GM18517 (cell line): ENCODE results near the gene BCAS3.

ENCODE experiments used
- ATAC-seq: cut with Tn5 transposase; IDR thresholded peaks from one replicate; pipeline ENCODE4 v1.9.1; 2021; ENCODE audit warnings: mild to moderate bottlenecking, moderate library complexity; ENCODE audit not compliant: unreplicated experiment

BCAS3 gene

DNA sequence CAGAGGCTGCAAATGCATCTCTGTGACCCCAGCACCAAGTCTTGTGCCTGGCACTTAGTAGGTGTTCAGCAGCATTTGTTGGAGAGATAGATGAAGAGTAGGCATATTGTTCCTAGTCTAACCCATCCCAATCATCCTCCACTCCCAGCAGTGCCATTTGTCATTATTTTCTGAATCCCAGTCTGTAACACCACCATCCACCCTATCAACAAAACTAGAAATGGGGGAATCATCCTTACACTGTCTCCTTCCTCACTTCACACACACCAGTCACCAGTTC is 626.1 kb downstream of the BCAS3 start:
- ATAC-seq: no peak

DNA sequence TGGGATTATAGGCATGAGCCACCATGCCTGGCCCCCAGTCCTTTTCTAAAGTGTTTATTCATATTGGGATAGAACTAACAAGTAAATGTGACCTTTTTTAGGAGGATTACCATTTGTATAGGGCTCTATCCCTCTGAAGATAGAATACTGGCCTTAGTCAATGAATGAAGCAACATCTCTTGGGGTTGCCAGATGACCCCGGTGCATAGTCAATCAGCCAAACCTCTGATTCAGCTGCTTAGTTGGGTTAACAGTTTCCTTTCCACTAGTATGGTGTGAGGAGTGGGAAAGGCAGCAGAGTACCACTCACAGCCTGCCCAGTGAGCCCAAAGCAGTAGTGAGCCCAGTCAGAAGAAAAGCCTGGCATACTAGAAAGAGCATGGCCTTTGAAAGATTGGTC is 627.4 kb downstream of the BCAS3 start:
- no peak for ATAC-seq

DNA sequence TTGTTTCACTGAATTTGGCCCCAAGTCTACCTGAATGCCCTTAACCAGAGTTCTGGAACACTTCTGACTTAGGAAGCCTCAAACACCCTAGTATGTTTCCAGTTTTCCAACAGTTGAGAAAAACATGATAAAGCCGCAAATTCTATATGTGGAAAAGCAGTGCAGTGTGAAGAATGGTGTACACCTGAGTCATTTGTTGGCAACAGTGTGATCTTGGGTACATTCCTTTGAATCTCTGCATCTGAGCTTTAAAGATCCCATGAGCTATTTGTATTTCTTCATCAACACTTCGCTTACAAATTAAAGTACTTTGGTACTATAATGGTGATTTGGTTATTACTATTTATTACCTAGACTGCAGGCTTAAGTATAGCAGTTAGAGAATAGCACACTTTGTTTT is 628.4 kb downstream of the BCAS3 start:
- no peak for ATAC-seq

DNA sequence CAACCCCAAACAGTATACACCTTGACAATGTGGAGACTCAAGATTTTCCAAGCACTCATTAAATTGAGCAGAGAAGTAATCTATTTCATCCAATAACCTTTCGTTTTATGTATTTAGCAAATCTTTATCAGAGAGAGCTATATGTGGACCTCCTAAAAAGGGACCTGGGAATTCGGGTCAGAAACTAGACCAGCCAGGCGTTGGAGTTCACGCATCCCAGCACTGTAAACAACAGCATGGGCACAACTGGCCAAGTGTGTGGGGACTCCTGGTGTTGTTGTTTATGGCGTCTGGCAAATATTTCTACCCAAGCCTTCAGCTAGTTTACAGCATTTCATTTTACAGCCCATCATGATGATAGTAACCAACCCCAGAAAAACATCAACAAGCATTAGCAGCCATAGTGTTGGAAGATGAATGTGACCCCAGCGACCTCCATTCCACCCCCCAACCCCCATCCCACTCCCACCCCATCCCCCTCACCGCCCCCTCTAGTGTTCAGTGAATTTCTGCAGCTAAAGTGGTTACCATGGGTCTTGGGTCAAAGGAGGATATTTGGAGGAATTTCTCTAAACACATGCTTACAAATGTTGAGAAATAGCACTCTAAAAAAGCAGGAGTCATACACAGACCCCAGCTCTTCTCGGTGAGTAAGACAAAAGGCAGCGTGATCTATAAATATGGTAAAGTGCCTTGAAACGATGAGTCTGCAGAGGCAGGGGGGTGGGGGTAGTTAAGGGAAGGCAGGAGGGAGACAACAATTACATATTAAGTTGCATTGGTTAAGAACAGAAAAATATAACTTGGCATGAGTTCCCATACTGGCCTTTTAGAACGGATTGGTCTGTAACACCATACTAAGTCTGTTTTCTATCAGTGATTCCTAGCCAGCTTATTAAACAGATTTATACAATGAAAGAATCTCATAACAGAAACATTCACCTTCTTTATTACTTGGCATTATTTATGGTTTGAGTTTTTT is 630.5 kb downstream of the BCAS3 start:
- ATAC-seq: no peak

DNA sequence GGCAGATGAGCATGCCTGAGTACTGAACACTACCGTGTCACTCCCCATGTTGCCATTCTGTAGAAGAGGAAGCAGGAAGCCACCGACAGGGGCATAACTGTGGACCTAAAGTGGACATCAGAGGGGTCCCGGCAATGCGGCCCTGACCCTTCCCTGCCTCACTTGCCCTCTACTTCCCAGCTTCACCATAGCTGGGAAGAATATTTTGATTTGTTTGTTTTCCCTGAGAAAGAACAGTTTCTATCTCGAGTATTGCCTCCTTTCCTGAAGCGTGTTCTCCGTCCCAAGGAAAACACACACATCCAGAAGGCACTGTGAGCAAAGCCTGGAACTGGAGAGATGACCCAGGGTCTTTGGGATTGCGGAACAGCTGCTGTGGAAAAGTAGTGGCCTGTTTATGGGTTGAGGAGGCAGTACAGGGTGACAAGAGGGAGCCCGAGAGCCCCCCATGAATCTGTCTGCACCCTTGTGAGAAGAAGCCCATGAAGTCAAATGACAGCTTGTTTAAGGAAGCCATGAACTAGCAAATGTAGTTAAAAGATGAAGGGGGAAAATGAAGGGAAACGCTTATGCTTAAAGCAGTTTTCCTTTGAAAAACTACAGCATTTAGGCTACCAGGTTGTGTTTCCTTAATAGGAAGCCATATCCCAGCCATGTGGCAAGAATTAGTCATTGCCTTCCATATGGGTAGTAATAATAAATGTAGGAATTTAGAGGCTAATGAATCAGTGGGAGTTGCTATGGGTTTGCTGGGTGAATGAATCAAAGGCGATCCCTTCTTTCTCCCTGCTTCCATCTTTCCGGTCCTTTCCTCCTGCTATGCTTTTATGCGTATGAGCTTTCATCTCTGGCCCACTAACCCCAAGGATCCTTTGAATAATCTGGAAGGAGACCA is 632.0 kb downstream of the BCAS3 start:
- no peak for ATAC-seq

- no peak for ATAC-seq
These were observed 632.9 kb downstream of the BCAS3 start for GRCh38 chr17:61310590-61310989.

- ATAC-seq: no peak
These were observed 635.0 kb downstream of the BCAS3 start for GRCh38 chr17:61312406-61313295.

- no peak for ATAC-seq
These were observed 636.0 kb downstream of the BCAS3 start for GRCh38 chr17:61313461-61314326.

- ATAC-seq: no peak
These were observed 636.9 kb downstream of the BCAS3 start for GRCh38 chr17:61314368-61315078.

- no peak for ATAC-seq
These were observed 639.0 kb downstream of the BCAS3 start for GRCh38 chr17:61316633-61317032.

GRCh38 chr17:61317779-61318178 is 640.1 kb downstream of the BCAS3 start:
- ATAC-seq: no peak

GRCh38 chr17:61318684-61319098 is 641.0 kb downstream of the BCAS3 start:
- ATAC-seq: no peak

DNA sequence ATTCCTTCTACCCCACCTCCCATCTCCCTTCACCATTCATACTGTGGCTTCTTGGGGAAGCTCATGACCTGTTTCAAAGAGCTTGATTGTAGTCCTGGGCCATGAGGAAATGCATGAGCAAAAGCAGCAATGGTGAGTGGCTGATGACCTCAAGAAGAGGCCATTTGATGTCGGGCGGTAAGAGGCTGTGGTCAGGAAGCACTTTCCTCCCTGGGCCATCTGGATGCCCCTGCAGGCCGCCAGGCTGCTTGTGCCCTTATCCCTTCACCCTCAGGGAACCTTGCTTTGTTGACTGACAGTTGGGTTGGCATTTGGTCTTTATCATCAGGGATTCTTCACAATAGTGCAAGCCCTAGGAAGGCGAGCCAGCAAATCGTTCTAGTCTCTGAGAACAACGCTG is 643.7 kb downstream of the BCAS3 start:
- no peak for ATAC-seq

DNA sequence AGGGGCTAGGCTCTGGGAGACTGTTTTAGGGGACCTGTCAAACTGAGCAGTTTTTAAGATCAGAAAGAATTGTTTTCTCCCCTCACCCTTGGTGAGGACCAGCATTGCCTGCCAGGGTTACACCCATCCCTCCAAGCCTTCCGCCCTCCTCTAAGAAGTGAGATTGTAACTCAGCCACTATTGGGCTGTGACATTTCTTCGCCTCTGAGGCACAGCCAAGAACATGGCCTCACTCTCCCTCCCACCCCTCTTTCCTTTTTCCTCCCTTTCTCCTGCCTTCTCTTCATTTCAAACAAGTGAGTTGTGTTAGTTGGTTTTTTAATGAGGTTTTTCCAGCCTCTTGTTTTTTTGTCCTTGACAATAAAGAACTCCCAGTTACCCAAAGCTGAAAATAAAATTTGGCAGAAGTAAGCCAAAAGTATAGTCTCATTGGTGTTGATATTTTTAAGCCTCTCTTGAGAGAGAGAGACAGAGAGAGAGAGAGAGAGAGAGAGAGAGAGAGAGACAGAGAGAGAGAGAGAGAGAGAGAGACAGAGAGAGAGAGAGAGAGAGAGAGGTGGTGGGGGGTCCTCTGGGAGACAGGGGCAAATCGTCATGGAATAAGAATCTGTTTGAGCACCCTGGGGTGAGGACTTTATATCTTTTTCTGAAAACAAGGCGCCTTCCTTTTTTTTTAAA is 644.8 kb downstream of the BCAS3 start:
- no peak for ATAC-seq

DNA sequence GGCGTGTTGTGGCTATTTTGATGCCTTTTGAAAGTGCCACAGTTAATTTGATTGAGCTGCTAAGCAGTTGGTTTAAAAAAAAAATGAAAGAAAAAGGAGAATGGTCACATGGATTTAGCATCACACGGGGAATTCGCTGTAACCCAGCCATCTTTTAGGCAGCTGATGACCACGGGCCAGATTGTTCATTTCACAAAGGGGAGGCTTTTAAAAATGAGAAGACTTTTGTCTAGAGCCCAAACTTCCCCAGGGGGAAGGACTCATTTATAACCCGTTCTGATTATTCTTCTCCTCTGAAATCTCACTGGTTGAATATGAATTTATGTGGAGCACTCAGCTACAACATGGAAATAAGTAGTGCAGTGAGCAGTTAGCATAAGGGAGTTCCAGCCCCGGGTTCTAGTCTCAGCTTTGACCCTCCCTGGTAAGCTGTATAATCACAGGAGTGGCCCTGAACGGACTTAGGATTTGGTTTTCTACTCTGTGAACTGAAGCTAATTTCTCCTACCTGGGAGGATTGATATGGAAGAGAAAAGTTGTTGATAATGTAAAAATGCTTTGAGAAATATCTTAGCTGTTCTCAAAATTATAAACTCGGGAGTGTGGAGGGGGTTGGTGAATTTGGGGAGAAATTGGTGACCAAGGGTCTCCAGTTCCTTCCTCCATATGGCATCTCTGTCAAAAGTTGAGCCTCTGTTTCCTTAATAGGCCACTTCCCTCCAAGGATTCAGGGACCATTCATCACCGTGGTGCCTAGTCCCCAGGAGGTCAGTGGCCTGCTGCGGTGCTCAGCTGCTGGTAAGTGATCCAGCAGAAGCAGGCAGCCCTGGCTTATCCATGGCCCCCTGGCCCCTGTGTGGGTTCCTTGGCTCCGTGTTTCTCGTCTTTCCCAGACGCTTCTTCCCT is 645.6 kb downstream of the BCAS3 start:
- no peak for ATAC-seq

DNA sequence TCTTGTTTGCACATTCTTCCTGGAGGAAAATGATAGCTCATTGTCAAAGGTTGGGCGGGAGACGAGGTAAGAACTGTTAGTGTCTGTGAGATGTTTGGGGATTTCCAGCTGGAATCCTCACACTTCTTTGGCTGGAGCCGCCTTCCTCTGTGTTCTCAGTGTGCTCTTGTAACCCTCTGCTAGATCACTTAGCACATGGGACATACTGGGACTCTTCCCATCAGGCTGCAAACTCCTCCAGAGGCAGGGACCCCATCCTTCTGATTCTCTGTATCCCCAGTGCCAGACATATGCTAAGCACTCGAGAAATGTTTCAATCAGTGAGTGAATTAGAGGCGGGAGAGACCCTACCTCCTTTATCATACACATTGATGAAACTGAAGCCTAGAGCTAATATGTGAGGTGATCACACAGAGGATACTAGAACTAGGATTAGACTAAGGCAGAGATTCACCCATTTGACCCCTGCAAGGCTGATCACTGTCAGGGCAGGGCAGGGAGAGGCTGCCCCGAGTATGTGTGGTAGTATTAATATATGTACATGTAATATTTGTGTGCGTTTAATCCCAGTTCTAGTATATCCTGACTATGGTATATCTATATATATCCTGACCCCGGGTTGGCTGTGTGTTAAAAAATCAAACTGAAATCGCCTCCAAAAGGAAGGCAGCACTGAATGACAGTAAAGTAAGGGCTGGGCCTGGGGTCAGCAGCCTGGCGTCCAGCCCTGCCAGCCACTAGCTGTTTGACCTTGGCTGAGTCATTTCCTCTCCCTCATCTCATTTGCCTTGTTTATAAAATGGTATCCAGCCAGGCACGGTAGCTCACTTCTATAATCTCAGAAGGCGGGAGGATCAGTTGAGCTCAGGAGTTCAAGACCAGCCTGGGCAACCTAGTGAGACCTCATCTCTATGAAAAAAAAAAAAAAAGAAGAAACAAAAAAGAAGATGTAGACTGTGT is 646.5 kb downstream of the BCAS3 start:
- ATAC-seq: no peak

- ATAC-seq: no peak
These were observed 647.3 kb downstream of the BCAS3 start for GRCh38 chr17:61324950-61325349.
